HFF-Myc (cell line): Measurements from ENCODE around the gene HIPK2.

ENCODE experiments used
- DNase-seq: peaks from one replicate; pipeline ENCODE4 v3.0.0-alpha.2; 2011; ENCODE audit warnings: low read depth; ENCODE audit errors: extremely low read depth
- H3K4me3 ChIP-seq: replicated peaks from 2 replicates; pipeline ENCODE4 v1.5.1; 2011; ENCODE audit warnings: low read depth, mild to moderate bottlenecking, control low read depth, low read length
- CTCF ChIP-seq: IDR thresholded peaks from 2 replicates; pipeline ENCODE4 v1.5.1; 2012; ENCODE audit warnings: mild to moderate bottlenecking, low read depth, low read length, control low read depth; ENCODE audit errors: missing control alignments

The HIPK2 gene

GRCh38 chr7:139777948-139778841 is at the start of gene HIPK2:
TSS of gene HIPK2 (minus strand) at chr7:139777998. CDS start at chr7:139777623, 375 bp downstream.
- DNase-seq = no peak
- peak within 1 kb of the TSS; percentile 62 for H3K4me3 ChIP-seq
- TF ChIP-seq CTCF = no peak

- no peak for DNase-seq
- no peak for TF ChIP-seq CTCF
- no peak overlapping the region for H3K4me3 ChIP-seq
Observed at GRCh38 chr7:139827042-139827441, 49.2 kb upstream of the HIPK2 start.

GRCh38 chr7:139825666-139826290 is 48.0 kb upstream of the HIPK2 start:
- no peak for DNase-seq
- no peak for TF ChIP-seq CTCF

GRCh38 chr7:139823959-139824521 is 46.2 kb upstream of the HIPK2 start:
- TF ChIP-seq CTCF = no peak

More at GRCh38 chr7:139825666-139826290, 48.0 kb upstream of the HIPK2 start:
- no peak overlapping the region for H3K4me3 ChIP-seq

GRCh38 chr7:139822855-139823254 is 45.1 kb upstream of the HIPK2 start:
- no peak for DNase-seq
- no peak overlapping the region for H3K4me3 ChIP-seq
- no peak for TF ChIP-seq CTCF

More at GRCh38 chr7:139823959-139824521, 46.2 kb upstream of the HIPK2 start:
- no peak for DNase-seq
- H3K4me3 ChIP-seq = no peak overlapping the region

- no peak overlapping the region for H3K4me3 ChIP-seq
- no peak for TF ChIP-seq CTCF
- DNase-seq = no peak
Observed at GRCh38 chr7:139821349-139822105, 43.7 kb upstream of the HIPK2 start.
